Measurements from ENCODE around the gene LSM12. TPM values are rescaled to one million over a fixed set of nuclear protein-coding genes. Genes with fewer than 3 reads are reported as not detected.

The LSM12 gene
- total RNA-seq, 2 donors from 2014 or later = 14.8 to 19.4 TPM

DNA sequence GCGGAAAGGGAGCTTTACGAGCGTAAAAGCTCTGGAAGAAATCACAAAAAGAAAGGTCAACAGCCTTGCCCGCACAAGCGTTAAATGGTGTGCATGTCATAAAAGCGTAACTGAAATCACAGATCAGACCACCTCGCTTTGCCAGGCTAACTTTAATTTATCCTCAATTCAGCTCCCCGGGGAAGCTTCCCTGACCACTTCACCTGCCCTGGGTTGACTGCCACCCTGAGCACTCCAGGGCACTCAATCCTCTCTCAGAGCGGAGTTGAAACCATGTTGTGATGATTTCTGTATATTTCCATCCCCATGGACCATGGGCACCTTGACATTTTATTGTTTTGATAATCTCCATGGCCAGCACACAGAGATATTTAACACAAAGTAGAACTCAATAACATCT, 78.2 kb downstream of the LSM12 start:
- no peak for ATAC-seq
- WGBS, 2 donors = 79 to 89% methylated on average over 9 of the region's 9 CpGs

DNA sequence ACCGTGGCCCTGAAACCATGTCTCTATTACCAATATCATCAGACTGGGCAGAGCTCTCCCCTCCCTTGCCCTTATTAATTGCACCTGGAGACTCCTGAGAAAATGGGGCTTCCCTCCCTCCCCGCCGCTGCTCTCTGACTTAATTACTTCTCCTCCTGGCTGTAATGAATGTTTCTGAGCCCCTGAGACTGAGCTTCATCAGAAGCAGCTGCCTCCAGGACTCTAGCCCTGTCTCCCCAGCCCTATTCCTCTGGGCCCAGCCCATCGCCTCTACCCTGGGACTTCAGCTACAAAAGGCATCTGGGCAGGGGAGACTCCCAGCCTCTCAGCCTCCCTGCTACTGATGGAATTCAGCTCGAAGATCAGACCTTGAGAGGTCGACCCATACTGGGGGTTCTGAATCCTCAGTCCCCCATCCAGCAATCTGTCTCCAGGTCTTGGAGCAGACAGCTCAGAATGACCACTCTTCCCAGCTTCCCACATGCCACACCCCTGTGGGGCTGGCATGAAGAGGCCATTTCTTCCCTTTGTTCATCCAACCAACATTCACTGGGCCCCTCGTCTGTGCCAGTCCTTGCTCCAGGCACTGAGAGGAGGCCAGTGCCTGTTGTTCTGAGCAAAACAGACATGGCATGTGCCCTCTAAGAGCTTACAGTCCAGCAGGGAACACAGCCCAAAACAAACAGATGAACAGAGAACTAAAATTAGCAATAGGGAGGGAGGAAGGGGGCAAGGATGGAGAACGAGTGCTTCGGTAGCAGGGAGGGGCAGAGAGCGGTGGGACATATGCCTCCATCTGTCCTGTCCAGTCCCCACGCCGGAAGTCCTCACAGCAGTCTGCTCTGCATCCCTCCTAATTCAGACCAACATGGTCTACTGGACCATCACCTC, 79.1 kb downstream of the LSM12 start:
- TF ChIP-seq, protein P1, sequence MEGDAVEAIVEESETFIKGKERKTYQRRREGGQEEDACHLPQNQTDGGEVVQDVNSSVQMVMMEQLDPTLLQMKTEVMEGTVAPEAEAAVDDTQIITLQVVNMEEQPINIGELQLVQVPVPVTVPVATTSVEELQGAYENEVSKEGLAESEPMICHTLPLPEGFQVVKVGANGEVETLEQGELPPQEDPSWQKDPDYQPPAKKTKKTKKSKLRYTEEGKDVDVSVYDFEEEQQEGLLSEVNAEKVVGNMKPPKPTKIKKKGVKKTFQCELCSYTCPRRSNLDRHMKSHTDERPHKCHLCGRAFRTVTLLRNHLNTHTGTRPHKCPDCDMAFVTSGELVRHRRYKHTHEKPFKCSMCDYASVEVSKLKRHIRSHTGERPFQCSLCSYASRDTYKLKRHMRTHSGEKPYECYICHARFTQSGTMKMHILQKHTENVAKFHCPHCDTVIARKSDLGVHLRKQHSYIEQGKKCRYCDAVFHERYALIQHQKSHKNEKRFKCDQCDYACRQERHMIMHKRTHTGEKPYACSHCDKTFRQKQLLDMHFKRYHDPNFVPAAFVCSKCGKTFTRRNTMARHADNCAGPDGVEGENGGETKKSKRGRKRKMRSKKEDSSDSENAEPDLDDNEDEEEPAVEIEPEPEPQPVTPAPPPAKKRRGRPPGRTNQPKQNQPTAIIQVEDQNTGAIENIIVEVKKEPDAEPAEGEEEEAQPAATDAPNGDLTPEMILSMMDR (IDR thresholded peaks at IDR 0.05) = no peak
- no peak for TF ChIP-seq POLR2A (IDR thresholded peaks at IDR 0.05)
- Histone ChIP-seq H3K9me3 (no peaks in the 10 kb centered on the region), H3K4me3 (no peak overlapping the region), H3K4me1 (peaks cover 14% of the 10 kb centered on the region), H3K27me3 (peaks cover 0 to 6% of the 10 kb centered on the region in 2 donors), H3K36me3 (replicated peaks in 1 of 2; ENCODE audit: insufficient read depth in 1 of 2, low read depth in 2 of 2) (no peaks in the 10 kb centered on the region), H3K27ac (no peak overlapping the region)
- DNase-seq (no peak), ATAC-seq (no peak)
- WGBS, 2 donors = 50 to 58% methylated on average over 9 to 12 of the region's 12 CpGs
- intact Hi-C loops (cut with DNase I) = no loop called here

More for the DNA sequence above, 78.2 kb downstream of the LSM12 start:
- Histone ChIP-seq H3K27ac (no peak overlapping the region), H3K27me3 (peaks cover 0 to under 1% of the 10 kb centered on the region in 2 donors), H3K4me1 (peaks cover 12% of the 10 kb centered on the region), H3K36me3 (replicated peaks in 1 of 2; ENCODE audit: insufficient read depth in 1 of 2, low read depth in 2 of 2) (no peaks in the 10 kb centered on the region), H3K4me3 (no peak overlapping the region), H3K9me3 (no peaks in the 10 kb centered on the region)
- intact Hi-C loops (cut with DNase I) = no loop called here
- DNase-seq = no peak
- no peak for TF ChIP-seq POLR2A (IDR thresholded peaks at IDR 0.05)
- TF ChIP-seq, protein P1 (IDR thresholded peaks at IDR 0.05) = no peak

DNA sequence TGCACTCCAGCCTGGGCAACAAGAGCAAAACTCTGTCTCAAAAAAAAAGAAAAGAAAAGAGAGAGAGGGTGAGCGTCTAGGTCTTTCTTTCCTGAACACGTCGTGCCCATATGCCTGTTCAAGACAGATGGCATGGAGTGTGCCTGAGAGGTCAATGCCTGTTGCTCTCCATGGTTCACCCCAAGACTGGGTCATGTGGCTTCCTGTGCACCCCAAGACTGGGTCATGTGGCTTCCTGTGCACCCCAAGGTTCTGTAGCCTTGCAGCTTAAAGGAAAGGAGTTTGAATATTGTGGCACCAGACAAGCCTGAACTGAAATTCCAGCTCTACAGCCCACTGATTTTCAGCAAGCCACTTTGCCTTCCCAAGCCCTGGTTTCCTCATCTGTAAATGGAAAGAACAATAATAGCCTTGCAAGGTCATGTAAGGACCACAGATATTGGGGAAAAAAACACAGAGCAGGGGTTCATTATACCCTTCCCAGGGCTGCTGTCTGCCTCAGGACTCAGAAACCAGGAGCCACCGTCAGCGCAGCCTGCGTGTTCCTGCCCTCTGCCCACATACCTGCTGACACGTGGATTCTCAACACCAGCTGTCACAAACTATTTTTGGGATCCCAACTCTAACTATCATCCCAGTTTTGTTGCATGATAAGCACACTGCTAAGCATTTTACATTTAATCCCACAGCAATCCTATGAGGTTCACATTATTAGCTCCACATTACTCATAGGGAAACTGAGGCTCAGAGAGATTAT, 80.1 kb downstream of the LSM12 start:
- Histone ChIP-seq H3K36me3 (replicated peaks in 1 of 2; ENCODE audit: insufficient read depth in 1 of 2, low read depth in 2 of 2) (no peaks in the 10 kb centered on the region), H3K27ac (no peak overlapping the region), H3K4me3 (no peak overlapping the region), H3K4me1 (peaks cover 14% of the 10 kb centered on the region), H3K9me3 (no peaks in the 10 kb centered on the region), H3K27me3 (peaks cover 0 to 6% of the 10 kb centered on the region in 2 donors)
- DNase-seq (no peak), ATAC-seq (no peak)
- 84 to 87% methylated on average over 7 of the region's 7 CpGs for WGBS, 2 donors
- intact Hi-C loops (cut with DNase I) = no loop called here
- TF ChIP-seq POLR2A (IDR thresholded peaks at IDR 0.05) = no peak

DNA sequence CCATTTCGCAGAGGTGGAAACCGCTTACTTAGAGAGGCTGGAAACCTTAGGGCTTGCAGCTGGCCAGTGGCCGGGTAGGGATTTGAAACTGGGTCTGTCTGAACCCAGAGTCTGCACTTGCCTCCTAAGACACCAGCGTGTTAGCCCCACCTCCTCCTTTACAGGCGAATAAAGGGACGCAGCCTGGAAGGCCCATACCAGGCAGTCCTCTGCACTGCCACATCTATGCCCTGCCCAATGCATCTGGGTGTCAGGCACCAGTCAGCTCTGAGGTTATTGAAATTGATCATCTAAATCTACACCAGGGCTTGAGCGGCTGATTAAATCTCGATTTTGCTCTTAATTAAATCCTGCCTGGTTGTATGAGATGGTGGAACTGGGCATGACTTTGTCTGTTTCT, 82.0 kb downstream of the LSM12 start:
- no peak for TF ChIP-seq POLR2A (IDR thresholded peaks at IDR 0.05)
- TF ChIP-seq, protein P1 (IDR thresholded peaks at IDR 0.05) = no peak
- 87 to 96% methylated on average over 6 to 8 of the region's 8 CpGs for WGBS, 2 donors
- intact Hi-C loops (cut with DNase I) = no loop called here
- H3K27me3 ChIP-seq = peaks cover 0 to 6% of the 10 kb centered on the region in 2 donors
- H3K4me3 ChIP-seq = no peak overlapping the region
- H3K4me1 ChIP-seq = peaks cover 14% of the 10 kb centered on the region
- H3K9me3 ChIP-seq = no peaks in the 10 kb centered on the region
- DNase-seq (no peak), ATAC-seq (no peak)
- H3K27ac ChIP-seq = no peak overlapping the region
- H3K36me3 ChIP-seq (replicated peaks in 1 of 2; ENCODE audit: insufficient read depth in 1 of 2, low read depth in 2 of 2) = no peaks in the 10 kb centered on the region

Small RNA genes within 50 kb of the gene (small RNA-seq; reads per million reads assigned to genes)
- not detected for gene RF00012

Other genes with a start within 250 kb of the LSM12 start
- gene MPP3, start 233.5 kb downstream of the LSM12 start, total RNA-seq = 10 to 100 TPM; 20.2 to 22.4 TPM
- gene CD300LG, start 219.5 kb downstream of the LSM12 start, total RNA-seq = 10 to 100 TPM in 1 of 2 donors, 1 to 10 TPM in 1; 1.8 to 15.5 TPM
- 1 to 10 TPM; 1.6 to 2.6 TPM for gene MPP2, start 159.1 kb downstream of the LSM12 start, total RNA-seq
- gene PPY, start 124.2 kb downstream of the LSM12 start, total RNA-seq = 10 to 100 TPM; 15.5 to 51.6 TPM
- not detected for gene PYY, start 112.7 kb downstream of the LSM12 start, total RNA-seq
- gene NAGS, start 62.0 kb downstream of the LSM12 start, total RNA-seq = 1 to 10 TPM in 1 of 2 donors, not detected in 1; 2.1 TPM
- gene TMEM101, start 51.7 kb downstream of the LSM12 start, total RNA-seq = 10 to 100 TPM; 22.6 to 26.7 TPM
- gene G6PC3, start 4.1 kb upstream of the LSM12 start, total RNA-seq = 10 to 100 TPM; 11.9 to 12.9 TPM
- gene HDAC5, start 57.0 kb upstream of the LSM12 start, total RNA-seq = 10 to 100 TPM; 25.4 to 45.7 TPM
- under 1 TPM; 0.26 to 0.99 TPM for gene HROB, start 75.3 kb upstream of the LSM12 start, total RNA-seq
- gene ASB16, start 104.0 kb upstream of the LSM12 start, total RNA-seq = 10 to 100 TPM in 1 of 2 donors, 1 to 10 TPM in 1; 3.9 to 10.5 TPM
- gene TMUB2, start 120.3 kb upstream of the LSM12 start, total RNA-seq = 10 to 100 TPM; 22.6 to 31.0 TPM
- 10 to 100 TPM; 21.0 to 37.6 TPM for gene ATXN7L3, start 133.2 kb upstream of the LSM12 start, total RNA-seq
- gene UBTF, start 153.0 kb upstream of the LSM12 start, total RNA-seq = 10 to 100 TPM; 43.8 to 73.8 TPM
- gene SLC4A1, start 201.5 kb upstream of the LSM12 start, total RNA-seq = not detected
- gene RUNDC3A, start 241.9 kb upstream of the LSM12 start, total RNA-seq = 1 to 10 TPM in 1 of 2 donors, not detected in 1; 2.6 TPM